ENCODE results near the gene ZNF143.

- TF ChIP-seq POLR2AphosphoS5 (IDR thresholded peaks at IDR 0.05; ENCODE audit: low read depth, low read length) = peak; percentile 61; the same call in 1 of the 2 replicates
- TF ChIP-seq REST (IDR thresholded peaks at IDR 0.05; ENCODE audit: insufficient read depth in 1 of 2, low read depth in 2 of 2, low read length in 2 of 2) = no peak; a peak in 1 of 4 replicates
- no peak for TF ChIP-seq TAF1 (IDR thresholded peaks at IDR 0.05; ENCODE audit: borderline replicate concordance, insufficient read depth, low read length)
Observed at GRCh38 chr11:9575260-9576240, 114.7 kb downstream of the ZNF143 start.

Measured in PFSK-1 (cell line).